Spinal cord (tissue), 10 donors: ENCODE results near the gene SMARCAD1. TPM values are rescaled to one million over a fixed set of nuclear protein-coding genes. Genes with fewer than 3 reads are reported as not detected.
"Not testable (repeated sequence)": the region's sequence is repeated elsewhere in the genome, so short reads cannot be mapped to it uniquely, and the experiment has no call there.

Source experiments
- DNase-seq, 6 donors: peaks; one replicate each; pipeline versions ENCODE4 v3.0.0 to v3.0.0-alpha.2; 2013 to 2015; ENCODE audit warnings: low spot score in 6 of 6, low read depth in 4 of 6
- H3K27ac ChIP-seq: one replicate; pipeline ENCODE4 v1.5.1; 2013; ENCODE audit warnings: low read depth, low read length, control low read depth
- H3K27me3 ChIP-seq: one replicate; pipeline ENCODE4 v1.6.1; 2013; ENCODE audit warnings: low read length; ENCODE audit not compliant: control insufficient read depth, insufficient read depth
- H3K36me3 ChIP-seq: one replicate; pipeline ENCODE4 v1.6.1; 2013; ENCODE audit warnings: low read length; ENCODE audit not compliant: control insufficient read depth, insufficient read depth
- H3K4me1 ChIP-seq: one replicate; pipeline ENCODE4 v1.6.1; 2013; ENCODE audit warnings: low read length; ENCODE audit not compliant: control insufficient read depth, insufficient read depth
- H3K4me3 ChIP-seq: one replicate; pipeline ENCODE4 v1.5.1; 2013; ENCODE audit warnings: low read depth, low read length, control low read depth
- H3K9me3 ChIP-seq: one replicate; pipeline ENCODE4 v1.6.1; 2013; ENCODE audit warnings: low read length; ENCODE audit not compliant: control insufficient read depth, insufficient read depth
- WGBS: methylation state at CpG from one replicate; pipeline ENCODE4 v1.1.5; 2013; ENCODE audit warnings: missing lambda C conversion rate; ENCODE audit not compliant: insufficient coverage; 5-methylcytosine and 5-hydroxymethylcytosine counted together
- polyA plus RNA-seq, 2 donors: library from polyadenylated mRNA; unstranded; fragments of 120-200 nt; gene quantifications; one replicate each; pipeline ENCODE4 v1.2.1, GENCODE V29; 2013; ENCODE audit not compliant: insufficient read length in 2 of 2
- total RNA-seq, 2 donors: library from RNA; depleted of rRNA in 1 of 2; stranded (reverse); fragments of 120-200 nt in 1 of 2; fragments of >200 nt in 1 of 2; gene quantifications; one replicate each; pipeline versions ENCODE4 v1.2.3 to v1.2.4, GENCODE V29; 2013 to 2014
- donor health status: healthy.

SMARCAD1 gene
- total and polyA plus RNA-seq, 4 donors, result 36.5 to 73.4 (median 48.8) TPM

- no peak overlapping the region for H3K27ac ChIP-seq
- no peaks in the 10 kb centered on the region for H3K9me3 ChIP-seq
- WGBS, result no CpG with 5 or more reads among the region's 3 CpGs
- DNase-seq, result no peak
- H3K4me3 ChIP-seq, result no peak overlapping the region
- no peaks in the 10 kb centered on the region for H3K27me3 ChIP-seq
- H3K36me3 ChIP-seq, result no peaks in the 10 kb centered on the region
- no peaks in the 10 kb centered on the region for H3K4me1 ChIP-seq
Observed at GRCh38 chr4:94336303-94336702, 128.6 kb downstream of the SMARCAD1 start.

GRCh38 chr4:94336791-94337190 is 129.1 kb downstream of the SMARCAD1 start:
- H3K27me3 ChIP-seq, H3K4me3 ChIP-seq, DNase-seq, H3K9me3 ChIP-seq, H3K36me3 ChIP-seq, H3K4me1 ChIP-seq, H3K27ac ChIP-seq: not testable (repeated sequence)
- WGBS, result 95% methylated on average over 4 of the region's 5 CpGs

- DNase-seq, result no peak
- 100% methylated on average over 2 of the region's 4 CpGs for WGBS
- no peak overlapping the region for H3K4me3 ChIP-seq
- H3K36me3 ChIP-seq, result no peaks in the 10 kb centered on the region
- no peaks in the 10 kb centered on the region for H3K9me3 ChIP-seq
- no peak overlapping the region for H3K27ac ChIP-seq
- H3K4me1 ChIP-seq, result no peaks in the 10 kb centered on the region
- H3K27me3 ChIP-seq, result no peaks in the 10 kb centered on the region
Observed at GRCh38 chr4:94338681-94339351, 131.2 kb downstream of the SMARCAD1 start.

GRCh38 chr4:94339779-94340178 is 132.1 kb downstream of the SMARCAD1 start:
- H3K27me3 ChIP-seq, result no peaks in the 10 kb centered on the region
- WGBS, result 90% methylated on average over 2 of the region's 9 CpGs
- H3K4me1 ChIP-seq, result no peaks in the 10 kb centered on the region

More at GRCh38 chr4:94339779-94340178, 132.1 kb downstream of the SMARCAD1 start:
- Histone ChIP-seq H3K9me3 (no peaks in the 10 kb centered on the region), H3K4me3 (no peak overlapping the region), H3K36me3 (no peaks in the 10 kb centered on the region), H3K27ac (no peak overlapping the region)
- DNase-seq, result no peak

Other genes with a start within 250 kb of the SMARCAD1 start
- gene HPGDS, start 135.0 kb downstream of the SMARCAD1 start, total RNA-seq, result 1 to 10 TPM; 6.9 to 9.2 TPM
- gene HPGDS, start 135.0 kb downstream of the SMARCAD1 start, polyA plus RNA-seq, result 1 to 10 TPM; 6.9 to 7.1 TPM
- 100 to 1,000 TPM in 1 of 2 donors, 10 to 100 TPM in 1; 69.5 to 102 TPM for gene PDLIM5, start 244.1 kb downstream of the SMARCAD1 start, total RNA-seq
- gene PDLIM5, start 244.1 kb downstream of the SMARCAD1 start, polyA plus RNA-seq, result 10 to 100 TPM; 43.7 to 74.5 TPM